GM19238 (cell line): ENCODE measurements around the gene NUDT2.

Experiments
- DNase-seq: peaks from one replicate; pipeline ENCODE4 v3.0.0; 2011; ENCODE audit warnings: low spot score; ENCODE audit not compliant: insufficient read length

Gene NUDT2

GRCh38 chr9:34384368-34385165 is 55.2 kb downstream of the NUDT2 start:
- no peak for DNase-seq

- no peak for DNase-seq
Observed at GRCh38 chr9:34385561-34386230, 56.3 kb downstream of the NUDT2 start.

- no peak for DNase-seq
Observed at GRCh38 chr9:34386656-34387055, 57.3 kb downstream of the NUDT2 start.

- DNase-seq = no peak
Observed at GRCh38 chr9:34387239-34387638, 57.9 kb downstream of the NUDT2 start.

- DNase-seq = no peak
Observed at GRCh38 chr9:34392511-34392910, 63.1 kb downstream of the NUDT2 start.
